CD4-positive, alpha-beta T cell (primary cell): ENCODE data around the gene IL16. TPM values are rescaled to one million over a fixed set of nuclear protein-coding genes. Genes with fewer than 3 reads are reported as not detected.

Source experiments
- ATAC-seq: fragments of 200-7000 bp; cut with Tn5 transposase; one replicate; pipeline ENCODE4 v1.10.0; 2022; ENCODE audit warnings: mild to moderate bottlenecking; ENCODE audit not compliant: poor library complexity
- CTCF ChIA-PET: fragments of 350-600 bp; sonication (Branson Sonifier 250); formaldehyde crosslinking; loops from one replicate; lab custom pipeline; 2021; ENCODE audit warnings: antibody characterized with exemption, inconsistent platforms; lab: Charles Lee
- POLR2A ChIA-PET: fragments of 350-600 bp; sonication (Branson Sonifier 250); formaldehyde crosslinking; loops from one replicate; lab custom pipeline; 2021; ENCODE audit warnings: antibody characterized with exemption, inconsistent platforms; lab: Charles Lee
- DNase-seq, 14 experiments: peaks; one replicate each; pipeline ENCODE4 v3.0.0-alpha.2; 2013 to 2020; ENCODE audit warnings: mixed read lengths in 2 of 14
- H3K27ac ChIP-seq, 2 donors: one replicate each; pipeline versions ENCODE4 v1.5.1 to v1.7.0; 2013; ENCODE audit warnings: low read length in 2 of 2, low read depth in 1 of 2, mild to moderate bottlenecking in 1 of 2
- H3K27me3 ChIP-seq, 2 experiments: 1 replicate in 1 of 2; 2 replicates in 1 of 2; pipeline versions ENCODE4 v1.6.1 to v1.7.0; 2013; ENCODE audit warnings: low read length in 2 of 2, control low read depth in 1 of 2, mild to moderate bottlenecking in 1 of 2, moderate library complexity in 1 of 2; ENCODE audit not compliant: insufficient read depth in 2 of 2, control insufficient read depth in 1 of 2
- H3K36me3 ChIP-seq: one replicate; pipeline ENCODE4 v1.6.1; 2013; ENCODE audit warnings: low read length, control low read depth; ENCODE audit not compliant: insufficient read depth
- H3K4me1 ChIP-seq: one replicate; pipeline ENCODE4 v1.6.1; 2013; ENCODE audit warnings: low read length, control low read depth; ENCODE audit not compliant: insufficient read depth
- H3K4me3 ChIP-seq: one replicate; pipeline ENCODE4 v1.5.1; 2013; ENCODE audit warnings: mild to moderate bottlenecking, low read length, moderate library complexity
- H3K9me3 ChIP-seq, 2 experiments: 1 replicate in 1 of 2; 2 replicates in 1 of 2; pipeline versions ENCODE4 v1.6.1 to v1.7.0; 2013; ENCODE audit warnings: low read length in 2 of 2, mild to moderate bottlenecking in 2 of 2, control low read depth in 1 of 2, moderate library complexity in 1 of 2; ENCODE audit not compliant: control insufficient read depth in 1 of 2, insufficient read depth in 1 of 2
- H3K27ac Mint-ChIP-seq: one replicate; pipeline ENCODE4 v1.8.0; 2020; ENCODE audit warnings: mixed read lengths
- H3K27me3 Mint-ChIP-seq: one replicate; pipeline ENCODE4 v1.8.0; 2021; ENCODE audit warnings: mixed read lengths
- H3K36me3 Mint-ChIP-seq: one replicate; pipeline ENCODE4 v1.8.0; 2021; ENCODE audit warnings: low read depth, mixed read lengths
- H3K4me1 Mint-ChIP-seq: one replicate; pipeline ENCODE4 v1.8.0; 2021; ENCODE audit warnings: low read depth, mixed read lengths
- H3K4me3 Mint-ChIP-seq: one replicate; pipeline ENCODE4 v1.8.0; 2020; ENCODE audit warnings: mild to moderate bottlenecking, mixed read lengths
- H3K9me3 Mint-ChIP-seq: one replicate; pipeline ENCODE4 v1.8.0; 2020; ENCODE audit warnings: mixed read lengths
- intact Hi-C, 2 experiments: fragments of 100-400 bp; cut with DNase I in 1 of 2; cut with micrococcal nuclease in 1 of 2; formaldehyde crosslinking; loops; one replicate each; pipeline versions ENCODE4 v1.15.1 to v1.9.0; 2023 to 2025; cut with DNase I, micrococcal nuclease
- total RNA-seq, 174 experiments: library from RNA in 2 of 174; stranded (reverse) in 2 of 174; gene quantifications; one replicate each; pipeline ENCODE4 v1.2.3 and lab custom pipeline; 2021 to 2026
- TF ChIP-seq, protein P1 (sequence below): fragments of 200-600 bp; IDR thresholded peaks from one replicate; pipeline ENCODE4 v1.8.0; 2022; ENCODE audit warnings: antibody characterized with exemption, mild to moderate bottlenecking

IL16 gene
- total RNA-seq, 2 experiments from 2014 or later = 164 to 168 TPM

DNA sequence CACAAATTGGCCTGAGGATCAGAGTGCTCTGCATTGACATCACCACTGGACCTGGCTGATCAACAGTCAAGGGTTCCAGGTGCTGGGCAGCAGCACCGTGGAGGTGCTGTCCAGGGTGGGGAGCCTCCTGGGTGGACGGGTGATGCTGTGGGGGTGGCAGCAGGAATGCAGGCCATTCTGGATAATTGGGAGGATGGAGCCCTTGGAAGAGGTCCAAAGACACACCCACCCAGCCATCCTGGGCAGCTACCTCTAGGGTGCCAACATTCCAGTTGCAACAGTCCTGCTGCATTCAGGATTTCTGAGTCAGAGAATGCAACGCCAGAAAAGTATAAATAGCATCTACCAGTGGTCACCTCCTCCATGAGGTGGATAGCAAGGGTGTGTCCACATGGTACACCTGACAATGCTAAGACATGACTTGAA, 100.5 kb downstream of the IL16 start:
- TF ChIP-seq, protein P1, sequence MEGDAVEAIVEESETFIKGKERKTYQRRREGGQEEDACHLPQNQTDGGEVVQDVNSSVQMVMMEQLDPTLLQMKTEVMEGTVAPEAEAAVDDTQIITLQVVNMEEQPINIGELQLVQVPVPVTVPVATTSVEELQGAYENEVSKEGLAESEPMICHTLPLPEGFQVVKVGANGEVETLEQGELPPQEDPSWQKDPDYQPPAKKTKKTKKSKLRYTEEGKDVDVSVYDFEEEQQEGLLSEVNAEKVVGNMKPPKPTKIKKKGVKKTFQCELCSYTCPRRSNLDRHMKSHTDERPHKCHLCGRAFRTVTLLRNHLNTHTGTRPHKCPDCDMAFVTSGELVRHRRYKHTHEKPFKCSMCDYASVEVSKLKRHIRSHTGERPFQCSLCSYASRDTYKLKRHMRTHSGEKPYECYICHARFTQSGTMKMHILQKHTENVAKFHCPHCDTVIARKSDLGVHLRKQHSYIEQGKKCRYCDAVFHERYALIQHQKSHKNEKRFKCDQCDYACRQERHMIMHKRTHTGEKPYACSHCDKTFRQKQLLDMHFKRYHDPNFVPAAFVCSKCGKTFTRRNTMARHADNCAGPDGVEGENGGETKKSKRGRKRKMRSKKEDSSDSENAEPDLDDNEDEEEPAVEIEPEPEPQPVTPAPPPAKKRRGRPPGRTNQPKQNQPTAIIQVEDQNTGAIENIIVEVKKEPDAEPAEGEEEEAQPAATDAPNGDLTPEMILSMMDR = no peak
- intact Hi-C loops = loop anchor here (2.0 to 10.0 kb wide), 4 partner anchors 16 to 302 kb away; partner anchors contain the start of gene TLNRD1 (in 1 of the 2)
- Histone ChIP-seq H3K27ac (peak overlapping the region; percentile 94 to 95), H3K4me3 (peak overlapping the region; percentile 96), H3K9me3 (no peaks in the 10 kb centered on the region), H3K4me1 (peaks cover 73% of the 10 kb centered on the region), H3K36me3 (peaks cover 40% of the 10 kb centered on the region), H3K27me3 (no peaks in the 10 kb centered on the region)
- ATAC-seq (no peak), DNase-seq (peak in 2 of 14 experiments; percentile 10 to 26)
- peaks cover 61% of the 10 kb centered on the region for H3K36me3 Mint-ChIP-seq
- peak overlapping the region; percentile 99 for H3K4me3 Mint-ChIP-seq
- POLR2A ChIA-PET = interaction anchor here (0.6 to 22.8 kb wide), 16 partner anchors 8 to 1374 kb away, joined by 3 to 472 read pairs (median 11); partner anchors contain the start of genes STARD5 and TLNRD1
- peaks cover 68% of the 10 kb centered on the region for H3K4me1 Mint-ChIP-seq
- H3K27ac Mint-ChIP-seq = peak overlapping the region; percentile 92
- no peaks in the 10 kb centered on the region for H3K9me3 Mint-ChIP-seq
- CTCF ChIA-PET = interaction anchor here (1.4 to 8.1 kb wide), 5 partner anchors 11 to 40 kb away, joined by 3 to 57 read pairs (median 17); no protein-coding TSS in a partner anchor
- H3K27me3 Mint-ChIP-seq = no peaks in the 10 kb centered on the region

- Mint-ChIP-seq H3K27me3 (no peaks in the 10 kb centered on the region), H3K4me1 (peaks cover 68% of the 10 kb centered on the region), H3K4me3 (peak overlapping the region; percentile 99), H3K9me3 (no peaks in the 10 kb centered on the region), H3K36me3 (peaks cover 68% of the 10 kb centered on the region), H3K27ac (peak overlapping the region; percentile 92)
- ChIA-PET POLR2A (interaction anchor here (1.6 to 22.8 kb wide), 9 partner anchors 8 to 297 kb away, joined by 5 to 472 read pairs (median 21); partner anchors contain the start of genes STARD5 and TLNRD1), CTCF (interaction anchor here (2.8 to 6.4 kb wide), 2 partner anchors 23 to 32 kb away, joined by 8 to 35 read pairs; no protein-coding TSS in a partner anchor)
- ATAC-seq (no peak), DNase-seq (peak in 3 of 14 experiments; percentile 34 to 53 (median 38))
- Histone ChIP-seq H3K4me3 (peak overlapping the region; percentile 96), H3K4me1 (peaks cover 73% of the 10 kb centered on the region), H3K27ac (peak overlapping the region; percentile 94 to 95), H3K27me3 (no peaks in the 10 kb centered on the region), H3K36me3 (peaks cover 47% of the 10 kb centered on the region), H3K9me3 (no peaks in the 10 kb centered on the region)
- intact Hi-C loops = loop anchor here (2.0 to 10.0 kb wide), 6 partner anchors 15 to 303 kb away; partner anchors contain the start of gene TLNRD1 (in 1 of the 2)
- TF ChIP-seq, protein P1 = no peak
Measured at GRCh38 chr15:81297603-81298575, 101.2 kb downstream of the IL16 start.

- Histone ChIP-seq H3K4me1 (peaks cover 73% of the 10 kb centered on the region), H3K4me3 (peak overlapping the region; percentile 96), H3K36me3 (peaks cover 54% of the 10 kb centered on the region), H3K27ac (peak overlapping the region; percentile 94 to 95), H3K27me3 (no peaks in the 10 kb centered on the region), H3K9me3 (no peaks in the 10 kb centered on the region)
- no peaks in the 10 kb centered on the region for H3K9me3 Mint-ChIP-seq
- H3K4me3 Mint-ChIP-seq = peak overlapping the region; percentile 99
- TF ChIP-seq, protein P1 = no peak
- intact Hi-C loops = loop anchor here (2.0 to 10.0 kb wide), 4 partner anchors 14 to 304 kb away; partner anchors contain the start of gene TLNRD1 (in 1 of the 2)
- peaks cover 68% of the 10 kb centered on the region for H3K4me1 Mint-ChIP-seq
- DNase-seq (peak in 3 of 14 experiments; percentile 14 to 47 (median 22)), ATAC-seq (no peak)
- H3K36me3 Mint-ChIP-seq = peaks cover 75% of the 10 kb centered on the region
- peak overlapping the region; percentile 92 for H3K27ac Mint-ChIP-seq
- POLR2A ChIA-PET = interaction anchor here (0.6 to 22.8 kb wide), 6 partner anchors 7 to 1452 kb away, joined by 3 to 472 read pairs (median 78); partner anchors contain the start of gene STARD5
- no peaks in the 10 kb centered on the region for H3K27me3 Mint-ChIP-seq
- CTCF ChIA-PET = interaction anchor here (0.9 to 6.4 kb wide), 3 partner anchors 23 to 36 kb away, joined by 3 to 35 read pairs (median 8); no protein-coding TSS in a partner anchor
Measured at GRCh38 chr15:81298611-81299010, 101.9 kb downstream of the IL16 start.
